HEK293 (cell line): ENCODE results near the gene PCDH9.
A peak's percentile ranks its signal among the peaks of the same experiment; 100 is the strongest.

Experiments used
- KLF10 ChIP-seq: fragments of 450-650 bp; IDR thresholded peaks from 2 replicates; pipeline ENCODE4 v1.5.1; 2018; ENCODE audit warnings: missing biosample characterization, mild to moderate bottlenecking, missing genetic modification characterization
- KLF7 ChIP-seq: fragments of 450-650 bp; formaldehyde crosslinking; IDR thresholded peaks from 2 replicates; pipeline ENCODE4 v1.5.1; 2016; ENCODE audit warnings: missing biosample characterization, missing genetic modification characterization, borderline replicate concordance
- KLF8 ChIP-seq: fragments of 450-650 bp; formaldehyde crosslinking; IDR thresholded peaks from 2 replicates; pipeline ENCODE4 v1.5.1; 2016; ENCODE audit warnings: missing biosample characterization, missing genetic modification characterization
- MEIS1 ChIP-seq: sonication (generic); formaldehyde crosslinking; IDR thresholded peaks from 2 replicates; pipeline ENCODE4 v1.8.1; 2022; ENCODE audit warnings: missing genetic modification reagents, mild to moderate bottlenecking, borderline replicate concordance
- MZF1 ChIP-seq: fragments of 450-650 bp; formaldehyde crosslinking; IDR thresholded peaks from 2 replicates; pipeline ENCODE4 v1.5.1; 2017; ENCODE audit warnings: missing biosample characterization, missing genetic modification characterization, borderline replicate concordance
- SCRT1 ChIP-seq: fragments of 450-650 bp; formaldehyde crosslinking; IDR thresholded peaks from 2 replicates; pipeline ENCODE4 v1.5.1; 2016; ENCODE audit warnings: missing biosample characterization, missing genetic modification characterization, borderline replicate concordance
- YY1 ChIP-seq: fragments of 450-650 bp; formaldehyde crosslinking; IDR thresholded peaks from 2 replicates; pipeline ENCODE4 v1.5.1; 2018; ENCODE audit warnings: missing biosample characterization, missing genetic modification characterization
- ZBTB7A ChIP-seq: fragments of 450-650 bp; formaldehyde crosslinking; IDR thresholded peaks from 2 replicates; pipeline ENCODE4 v1.5.1; 2016; ENCODE audit warnings: low read depth, missing biosample characterization, missing genetic modification characterization
- ZBTB8A ChIP-seq: fragments of 450-650 bp; formaldehyde crosslinking; IDR thresholded peaks from 2 replicates; pipeline ENCODE4 v1.5.1; 2016; ENCODE audit warnings: missing biosample characterization, missing genetic modification characterization
- ZFP37 ChIP-seq: fragments of 450-650 bp; formaldehyde crosslinking; IDR thresholded peaks from 2 replicates; pipeline ENCODE4 v1.5.1; 2016; ENCODE audit warnings: missing biosample characterization, missing genetic modification characterization
- ZFP41 ChIP-seq: fragments of 450-650 bp; formaldehyde crosslinking; IDR thresholded peaks from 2 replicates; pipeline ENCODE4 v1.5.1; 2016; ENCODE audit warnings: missing biosample characterization, missing genetic modification characterization, borderline replicate concordance
- ZNF16 ChIP-seq: fragments of 450-650 bp; formaldehyde crosslinking; IDR thresholded peaks from 2 replicates; pipeline ENCODE4 v1.5.1; 2016; ENCODE audit warnings: low read depth, missing biosample characterization, missing genetic modification characterization
- ZNF169 ChIP-seq: fragments of 450-650 bp; formaldehyde crosslinking; IDR thresholded peaks from 2 replicates; pipeline ENCODE4 v1.5.1; 2016; ENCODE audit warnings: missing biosample characterization, missing genetic modification characterization
- ZNF184 ChIP-seq: fragments of 450-650 bp; IDR thresholded peaks from 2 replicates; pipeline ENCODE4 v1.5.1; 2018; ENCODE audit warnings: missing biosample characterization, mild to moderate bottlenecking, missing genetic modification characterization
- ZNF202 ChIP-seq: fragments of 450-650 bp; formaldehyde crosslinking; IDR thresholded peaks from 2 replicates; pipeline ENCODE4 v1.5.1; 2016; ENCODE audit warnings: missing biosample characterization, missing genetic modification characterization, borderline replicate concordance
- ZNF211 ChIP-seq: fragments of 450-650 bp; formaldehyde crosslinking; IDR thresholded peaks from 2 replicates; pipeline ENCODE4 v1.5.1; 2016; ENCODE audit warnings: low read depth, missing biosample characterization, missing genetic modification characterization
- ZNF248 ChIP-seq: fragments of 450-650 bp; formaldehyde crosslinking; IDR thresholded peaks from 2 replicates; pipeline ENCODE4 v1.5.1; 2017; ENCODE audit warnings: missing biosample characterization, missing genetic modification characterization
- ZNF266 ChIP-seq: fragments of 450-650 bp; formaldehyde crosslinking; IDR thresholded peaks from 2 replicates; pipeline ENCODE4 v1.5.1; 2016; ENCODE audit warnings: missing biosample characterization, missing genetic modification characterization, low read depth
- ZNF274 ChIP-seq, 2 experiments: fragments of 200-500 bp in 1 of 2; fragments of 450-650 bp in 1 of 2; sonication (Bioruptor generic) in 1 of 2; formaldehyde crosslinking in 1 of 2; IDR thresholded peaks; 2 replicates each; pipeline versions ENCODE4 v1.5.1 to v1.6.1; 2014 to 2016; ENCODE audit warnings: borderline replicate concordance in 1 of 2, inconsistent platforms in 1 of 2, low read length in 1 of 2, missing biosample characterization in 1 of 2, missing genetic modification characterization in 1 of 2
- ZNF350 ChIP-seq: fragments of 450-650 bp; formaldehyde crosslinking; IDR thresholded peaks from 2 replicates; pipeline ENCODE4 v1.5.0; 2017; ENCODE audit warnings: missing biosample characterization, mild to moderate bottlenecking, missing genetic modification characterization
- ZNF426 ChIP-seq: fragments of 450-650 bp; formaldehyde crosslinking; IDR thresholded peaks from 2 replicates; pipeline ENCODE4 v1.5.1; 2017; ENCODE audit warnings: missing biosample characterization, missing genetic modification characterization, mild to moderate bottlenecking, inconsistent platforms, moderate library complexity
- ZNF514 ChIP-seq: fragments of 450-650 bp; formaldehyde crosslinking; IDR thresholded peaks from 2 replicates; pipeline ENCODE4 v1.5.1; 2016; ENCODE audit warnings: missing biosample characterization, missing genetic modification characterization
- ZNF544 ChIP-seq: fragments of 450-650 bp; formaldehyde crosslinking; IDR thresholded peaks from 2 replicates; pipeline ENCODE4 v1.5.0; 2017; ENCODE audit warnings: missing biosample characterization, missing genetic modification characterization
- ZNF548 ChIP-seq: fragments of 450-650 bp; formaldehyde crosslinking; IDR thresholded peaks from 2 replicates; pipeline ENCODE4 v1.5.1; 2016; ENCODE audit warnings: missing biosample characterization, missing genetic modification characterization
- ZNF558 ChIP-seq: fragments of 450-650 bp; formaldehyde crosslinking; IDR thresholded peaks from 2 replicates; pipeline ENCODE4 v1.5.1; 2016; ENCODE audit warnings: missing biosample characterization, missing genetic modification characterization
- ZNF560 ChIP-seq: fragments of 450-650 bp; formaldehyde crosslinking; IDR thresholded peaks from 2 replicates; pipeline ENCODE4 v1.5.1; 2017; ENCODE audit warnings: missing biosample characterization, missing genetic modification characterization, borderline replicate concordance
- ZNF610 ChIP-seq: fragments of 450-650 bp; formaldehyde crosslinking; IDR thresholded peaks from 2 replicates; pipeline ENCODE4 v1.5.1; 2016; ENCODE audit warnings: missing biosample characterization, missing genetic modification characterization, borderline replicate concordance
- ZNF623 ChIP-seq: fragments of 450-650 bp; formaldehyde crosslinking; IDR thresholded peaks from 2 replicates; pipeline ENCODE4 v1.5.1; 2016; ENCODE audit warnings: missing biosample characterization, missing genetic modification characterization
- ZNF660 ChIP-seq: fragments of 450-650 bp; IDR thresholded peaks from 2 replicates; pipeline ENCODE4 v1.5.1; 2018; ENCODE audit warnings: missing biosample characterization, mild to moderate bottlenecking, missing genetic modification characterization
- ZNF664 ChIP-seq: fragments of 450-650 bp; formaldehyde crosslinking; IDR thresholded peaks from 2 replicates; pipeline ENCODE4 v1.5.1; 2016; ENCODE audit warnings: missing biosample characterization, missing genetic modification characterization
- ZNF677 ChIP-seq: fragments of 450-650 bp; IDR thresholded peaks from 2 replicates; pipeline ENCODE4 v1.5.0; 2018; ENCODE audit warnings: missing biosample characterization, mild to moderate bottlenecking, missing genetic modification characterization, moderate library complexity
- ZNF707 ChIP-seq: fragments of 450-650 bp; formaldehyde crosslinking; IDR thresholded peaks from 2 replicates; pipeline ENCODE4 v1.5.1; 2016; ENCODE audit warnings: missing biosample characterization, missing genetic modification characterization
- ZNF776 ChIP-seq: fragments of 450-650 bp; formaldehyde crosslinking; IDR thresholded peaks from 2 replicates; pipeline ENCODE4 v1.5.0; 2017; ENCODE audit warnings: missing biosample characterization, missing genetic modification characterization, borderline replicate concordance
- ZNF791 ChIP-seq: fragments of 450-650 bp; formaldehyde crosslinking; IDR thresholded peaks from 2 replicates; pipeline ENCODE4 v1.5.1; 2016; ENCODE audit warnings: missing biosample characterization, missing genetic modification characterization
- ZSCAN16 ChIP-seq: fragments of 450-650 bp; formaldehyde crosslinking; IDR thresholded peaks from 2 replicates; pipeline ENCODE4 v1.5.1; 2016; ENCODE audit warnings: missing biosample characterization, missing genetic modification characterization
- ZSCAN30 ChIP-seq: fragments of 450-650 bp; IDR thresholded peaks from 2 replicates; pipeline ENCODE4 v1.5.1; 2018; ENCODE audit warnings: missing biosample characterization, mild to moderate bottlenecking, missing genetic modification characterization, moderate library complexity
- TF ChIP-seq, protein P1 (sequence below): IDR thresholded peaks from 2 replicates; pipeline ENCODE4 v1.6.1; 2011; ENCODE audit warnings: mild to moderate bottlenecking, low read depth, low read length, borderline replicate concordance
- TF ChIP-seq, protein P2 (sequence below): fragments of 450-650 bp; formaldehyde crosslinking; IDR thresholded peaks from 2 replicates; pipeline ENCODE4 v1.5.1; 2016; ENCODE audit warnings: missing biosample characterization, missing genetic modification characterization
- TF ChIP-seq, protein P3 (sequence below): fragments of 450-650 bp; formaldehyde crosslinking; IDR thresholded peaks from 2 replicates; pipeline ENCODE4 v1.5.1; 2016; ENCODE audit warnings: missing biosample characterization, missing genetic modification characterization

The PCDH9 gene

DNA sequence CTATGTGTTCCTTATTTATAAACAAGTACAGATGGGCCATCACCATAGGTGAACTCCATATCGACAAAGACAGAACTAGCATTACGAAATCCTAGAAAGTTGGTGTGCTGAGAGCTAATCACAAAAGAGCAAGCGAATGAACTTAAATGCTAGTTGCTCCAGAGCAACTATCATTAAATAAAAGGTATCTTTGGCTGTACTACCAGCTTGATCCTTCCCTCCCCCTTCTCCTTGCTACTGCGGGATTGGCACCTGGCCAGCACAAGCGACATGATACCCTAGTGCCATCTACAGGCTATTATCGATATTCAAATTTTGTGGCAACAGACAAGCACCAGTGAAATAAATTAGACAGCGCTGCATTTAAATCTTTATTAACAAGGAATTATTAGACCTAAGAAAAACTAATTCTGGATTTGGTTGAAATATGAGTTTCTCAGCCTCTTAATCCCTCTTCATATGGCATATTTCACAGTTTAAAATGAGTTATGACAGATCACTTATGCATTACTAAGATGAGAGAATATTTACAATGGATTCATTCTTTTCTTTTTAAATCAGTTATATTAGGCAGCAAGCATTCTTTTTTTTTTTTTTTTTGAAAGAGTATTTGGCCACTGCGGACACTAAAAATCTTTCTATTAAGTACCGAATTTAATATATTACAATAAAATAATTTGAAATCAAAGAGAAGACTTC, 5.8 kb downstream of the PCDH9 start (continued):
- no peak for TF ChIP-seq ZNF610 (tag by site-specific recombination)
- TF ChIP-seq ZFP41, result no peak
- TF ChIP-seq ZNF707 (tag by site-specific recombination), result no peak
- TF ChIP-seq ZNF544 (tag by site-specific recombination), result 0 out of 2 replicates have a peak, but pooled peaks have one; percentile 62
- peak; percentile 88 for TF ChIP-seq ZNF184 (tag by site-specific recombination)
- TF ChIP-seq MEIS1 (CRISPR knock-in tag), result no peak
- TF ChIP-seq ZNF776 (tag by site-specific recombination), result no peak
- no peak for TF ChIP-seq ZNF274 (IDR thresholded peaks at IDR 0.05; ENCODE audit: low read length)
- no peak for TF ChIP-seq ZNF274 (tag by site-specific recombination; IDR thresholded peaks at IDR 0.05; ENCODE audit: borderline replicate concordance)
- no peak for TF ChIP-seq ZNF248 (tag by site-specific recombination)
- TF ChIP-seq ZNF623 (tag by site-specific recombination), result no peak
- no peak for TF ChIP-seq ZNF169 (tag by site-specific recombination)
- TF ChIP-seq, protein P1, sequence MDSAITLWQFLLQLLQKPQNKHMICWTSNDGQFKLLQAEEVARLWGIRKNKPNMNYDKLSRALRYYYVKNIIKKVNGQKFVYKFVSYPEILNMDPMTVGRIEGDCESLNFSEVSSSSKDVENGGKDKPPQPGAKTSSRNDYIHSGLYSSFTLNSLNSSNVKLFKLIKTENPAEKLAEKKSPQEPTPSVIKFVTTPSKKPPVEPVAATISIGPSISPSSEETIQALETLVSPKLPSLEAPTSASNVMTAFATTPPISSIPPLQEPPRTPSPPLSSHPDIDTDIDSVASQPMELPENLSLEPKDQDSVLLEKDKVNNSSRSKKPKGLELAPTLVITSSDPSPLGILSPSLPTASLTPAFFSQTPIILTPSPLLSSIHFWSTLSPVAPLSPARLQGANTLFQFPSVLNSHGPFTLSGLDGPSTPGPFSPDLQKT, result no peak
- TF ChIP-seq MZF1, result no peak; the same call in 1 of the 2 replicates
- TF ChIP-seq ZNF16 (tag by site-specific recombination), result no peak
- peak; percentile 98 for TF ChIP-seq ZNF660 (tag by site-specific recombination)
- no peak for TF ChIP-seq ZNF791 (tag by site-specific recombination)
- no peak for TF ChIP-seq ZNF514 (tag by site-specific recombination)
- TF ChIP-seq ZNF266, result no peak
- TF ChIP-seq, protein P2, sequence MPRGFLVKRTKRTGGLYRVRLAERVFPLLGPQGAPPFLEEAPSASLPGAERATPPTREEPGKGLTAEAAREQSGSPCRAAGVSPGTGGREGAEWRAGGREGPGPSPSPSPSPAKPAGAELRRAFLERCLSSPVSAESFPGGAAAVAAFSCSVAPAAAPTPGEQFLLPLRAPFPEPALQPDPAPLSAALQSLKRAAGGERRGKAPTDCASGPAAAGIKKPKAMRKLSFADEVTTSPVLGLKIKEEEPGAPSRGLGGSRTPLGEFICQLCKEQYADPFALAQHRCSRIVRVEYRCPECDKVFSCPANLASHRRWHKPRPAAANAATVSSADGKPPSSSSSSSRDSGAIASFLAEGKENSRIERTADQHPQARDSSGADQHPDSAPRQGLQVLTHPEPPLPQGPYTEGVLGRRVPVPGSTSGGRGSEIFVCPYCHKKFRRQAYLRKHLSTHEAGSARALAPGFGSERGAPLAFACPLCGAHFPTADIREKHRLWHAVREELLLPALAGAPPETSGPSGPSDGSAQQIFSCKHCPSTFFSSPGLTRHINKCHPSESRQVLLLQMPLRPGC (tag by site-specific recombination), result no peak
- no peak for TF ChIP-seq ZNF350 (tag by site-specific recombination)
- TF ChIP-seq KLF7, result no peak
- TF ChIP-seq, protein P3, sequence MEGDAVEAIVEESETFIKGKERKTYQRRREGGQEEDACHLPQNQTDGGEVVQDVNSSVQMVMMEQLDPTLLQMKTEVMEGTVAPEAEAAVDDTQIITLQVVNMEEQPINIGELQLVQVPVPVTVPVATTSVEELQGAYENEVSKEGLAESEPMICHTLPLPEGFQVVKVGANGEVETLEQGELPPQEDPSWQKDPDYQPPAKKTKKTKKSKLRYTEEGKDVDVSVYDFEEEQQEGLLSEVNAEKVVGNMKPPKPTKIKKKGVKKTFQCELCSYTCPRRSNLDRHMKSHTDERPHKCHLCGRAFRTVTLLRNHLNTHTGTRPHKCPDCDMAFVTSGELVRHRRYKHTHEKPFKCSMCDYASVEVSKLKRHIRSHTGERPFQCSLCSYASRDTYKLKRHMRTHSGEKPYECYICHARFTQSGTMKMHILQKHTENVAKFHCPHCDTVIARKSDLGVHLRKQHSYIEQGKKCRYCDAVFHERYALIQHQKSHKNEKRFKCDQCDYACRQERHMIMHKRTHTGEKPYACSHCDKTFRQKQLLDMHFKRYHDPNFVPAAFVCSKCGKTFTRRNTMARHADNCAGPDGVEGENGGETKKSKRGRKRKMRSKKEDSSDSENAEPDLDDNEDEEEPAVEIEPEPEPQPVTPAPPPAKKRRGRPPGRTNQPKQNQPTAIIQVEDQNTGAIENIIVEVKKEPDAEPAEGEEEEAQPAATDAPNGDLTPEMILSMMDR (tag by site-specific recombination), result no peak
- peak; percentile 57; the same call in 1 of the 2 replicates for TF ChIP-seq ZNF677 (tag by site-specific recombination)
- no peak for TF ChIP-seq ZNF202
- no peak for TF ChIP-seq ZNF211 (tag by site-specific recombination)
- TF ChIP-seq ZSCAN16, result no peak
- no peak for TF ChIP-seq ZBTB7A
- TF ChIP-seq ZNF558 (tag by site-specific recombination), result no peak
- TF ChIP-seq YY1 (tag by site-specific recombination), result no peak
- TF ChIP-seq ZNF560 (tag by site-specific recombination), result no peak
- no peak for TF ChIP-seq ZNF426 (tag by site-specific recombination)
- TF ChIP-seq ZNF548 (tag by site-specific recombination), result no peak
- peak; percentile 82 for TF ChIP-seq ZNF664
- no peak for TF ChIP-seq ZBTB8A (tag by site-specific recombination)
- no peak for TF ChIP-seq SCRT1 (tag by site-specific recombination)
- no peak for TF ChIP-seq ZFP37 (tag by site-specific recombination)
- peak; percentile 76 for TF ChIP-seq KLF10 (tag by site-specific recombination)
- TF ChIP-seq ZSCAN30, result peak; percentile 91
- no peak for TF ChIP-seq KLF8 (tag by site-specific recombination)
